Natural killer cell treated with Interleukin-12 subunit alpha and Interleukin-12 subunit beta and Interleukin-15 and Interleukin-18, amount 100 ng/mL, for 72 hours (primary cell): ENCODE results near the gene SLC22A2. TPM values are rescaled to one million over a fixed set of nuclear protein-coding genes. Genes with fewer than 3 reads are reported as not detected.

Experiments
- ATAC-seq, 2 donors: fragments of 150-1000 bp; cut with Tn5 transposase in 1 of 2; sonication (Bioruptor Pico), chemical (Tn5 transposase) in 1 of 2; 2 replicates each; pipeline ENCODE4 v1.10.0; 2021
- DNase-seq: peaks from one replicate; pipeline ENCODE4 v3.0.0; 2022; ENCODE audit warnings: low spot score
- H3K27ac Mint-ChIP-seq, 2 donors: 1 replicate in 1 of 2; 2 replicates in 1 of 2; pipeline ENCODE4 v1.8.0; 2022; ENCODE audit warnings: mixed read lengths in 2 of 2, mild to moderate bottlenecking in 1 of 2, moderate library complexity in 1 of 2
- H3K27me3 Mint-ChIP-seq, 2 donors: 1 replicate in 1 of 2; 2 replicates in 1 of 2; pipeline ENCODE4 v1.8.0; 2022; ENCODE audit warnings: mixed read lengths in 2 of 2
- H3K36me3 Mint-ChIP-seq: one replicate; pipeline ENCODE4 v1.8.0; 2022; ENCODE audit warnings: mixed read lengths
- H3K4me1 Mint-ChIP-seq, 2 donors: 1 replicate in 1 of 2; 2 replicates in 1 of 2; pipeline ENCODE4 v1.8.0; 2022; ENCODE audit warnings: low read depth in 2 of 2, mixed read lengths in 2 of 2, mild to moderate bottlenecking in 1 of 2
- H3K4me3 Mint-ChIP-seq: one replicate; pipeline ENCODE4 v1.8.0; 2022; ENCODE audit warnings: mixed read lengths
- H3K9me3 Mint-ChIP-seq: 2 replicates; pipeline ENCODE4 v1.8.0; 2022; ENCODE audit warnings: mixed read lengths
- total RNA-seq, 2 donors: library from RNA; stranded (reverse); gene quantifications; one replicate each; pipeline ENCODE4 v1.2.3, GENCODE V29; 2022

Gene SLC22A2
- total RNA-seq, 2 donors from 2014 or later: not detected

GRCh38 chr6:160227038-160227768 lies 31.4 kb downstream of the SLC22A2 start:
- H3K27ac Mint-ChIP-seq: no peak overlapping the region
- H3K27me3 Mint-ChIP-seq: peaks cover 14 to 16% of the 10 kb centered on the region in 2 donors
- no peak for DNase-seq
- H3K9me3 Mint-ChIP-seq: peaks cover 6% of the 10 kb centered on the region
- H3K4me3 Mint-ChIP-seq: no peak overlapping the region
- no peaks in the 10 kb centered on the region for H3K36me3 Mint-ChIP-seq
- no peaks in the 10 kb centered on the region for H3K4me1 Mint-ChIP-seq
- no peak for ATAC-seq

DNA sequence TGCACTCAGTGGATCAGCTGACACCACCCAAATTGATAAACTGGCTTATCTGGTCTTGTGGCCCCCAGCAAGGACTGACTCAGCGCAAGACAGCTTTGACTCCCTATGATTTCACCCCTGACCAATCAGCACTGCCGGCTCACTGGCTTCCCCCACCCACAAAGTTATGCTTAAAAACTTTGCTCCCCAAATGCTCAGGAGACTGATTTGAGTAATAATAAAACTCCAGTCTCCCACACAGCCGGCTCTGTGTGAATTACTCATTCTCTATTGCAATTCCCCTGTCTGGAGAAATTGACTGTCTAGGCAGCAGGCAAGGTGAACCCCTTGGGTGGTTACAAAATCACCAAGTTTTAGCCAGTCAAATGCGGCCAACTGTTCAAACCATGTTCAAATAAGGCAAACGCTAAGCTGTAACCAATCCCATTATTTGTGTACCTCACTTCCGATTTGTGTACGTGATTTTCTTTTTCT lies 32.5 kb downstream of the SLC22A2 start:
- peak; percentile 53 to 66 for ATAC-seq
- Mint-ChIP-seq H3K27me3 (peaks cover 14 to 16% of the 10 kb centered on the region in 2 donors), H3K4me3 (no peak overlapping the region), H3K27ac (no peak overlapping the region), H3K36me3 (no peaks in the 10 kb centered on the region), H3K9me3 (peaks cover 6% of the 10 kb centered on the region), H3K4me1 (peaks cover 4 to 5% of the 10 kb centered on the region in 2 donors)
- DNase-seq: no peak

DNA sequence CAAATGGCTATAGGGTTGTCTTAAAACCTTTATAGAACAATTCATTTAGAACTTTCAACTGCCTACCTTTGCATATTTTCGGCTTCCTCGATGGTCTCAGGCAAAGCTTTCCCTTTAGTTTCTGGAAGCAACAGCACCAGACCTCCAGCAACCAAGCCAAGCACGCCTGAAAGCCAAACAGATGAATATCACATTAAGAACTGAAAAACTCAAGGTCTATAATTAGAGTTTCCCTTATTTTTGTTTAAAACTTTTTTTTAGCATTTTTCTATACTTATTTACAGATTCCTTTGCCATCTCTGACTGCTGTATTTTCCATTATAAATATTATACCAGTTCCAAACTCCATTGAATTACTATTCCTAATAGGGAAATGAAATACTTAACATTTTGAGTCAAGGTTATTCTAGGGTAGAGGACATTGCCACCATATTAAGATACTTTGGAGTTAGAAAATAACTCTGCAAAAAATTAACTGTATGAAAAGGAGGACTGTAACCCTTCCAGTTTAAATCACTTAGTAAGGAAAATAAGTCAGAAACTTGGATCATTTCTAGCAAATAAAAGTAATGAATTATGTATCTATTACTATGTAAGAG lies 33.9 kb downstream of the SLC22A2 start:
- peaks cover 3% of the 10 kb centered on the region for H3K9me3 Mint-ChIP-seq
- H3K27me3 Mint-ChIP-seq: peaks cover 10 to 14% of the 10 kb centered on the region in 2 donors

DNA sequence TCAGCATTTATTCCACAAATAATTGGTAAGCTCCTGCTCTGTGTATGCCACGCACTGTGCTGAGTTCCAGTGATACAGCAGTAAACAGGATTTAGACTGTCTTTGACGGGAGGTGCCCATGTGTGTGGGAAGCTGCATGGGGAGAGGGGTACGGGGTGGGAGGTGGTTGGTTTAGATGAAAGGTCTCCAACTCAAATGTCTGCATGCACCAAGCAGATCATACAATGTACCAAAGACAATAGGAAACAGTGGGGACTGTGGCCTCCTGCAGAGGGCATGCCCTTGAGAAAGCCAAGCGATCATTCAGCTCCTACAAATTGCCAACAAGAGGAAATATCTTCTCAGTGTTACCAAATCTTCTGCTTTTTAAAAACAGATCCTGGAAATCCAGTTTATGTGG lies 36.1 kb downstream of the SLC22A2 start:
- Mint-ChIP-seq H3K27me3 (peaks cover 16 to 18% of the 10 kb centered on the region in 2 donors), H3K4me3 (no peak overlapping the region), H3K36me3 (peaks cover 5% of the 10 kb centered on the region), H3K4me1 (peaks cover 4 to 6% of the 10 kb centered on the region in 2 donors), H3K27ac (no peak overlapping the region), H3K9me3 (no peaks in the 10 kb centered on the region)
- DNase-seq (no peak), ATAC-seq (no peak)

More for the DNA sequence above, 33.9 kb downstream of the SLC22A2 start:
- no peak overlapping the region for H3K27ac Mint-ChIP-seq
- DNase-seq: no peak
- ATAC-seq: no peak
- no peaks in the 10 kb centered on the region for H3K36me3 Mint-ChIP-seq
- H3K4me3 Mint-ChIP-seq: no peak overlapping the region
- peaks cover 4 to 6% of the 10 kb centered on the region in 2 donors for H3K4me1 Mint-ChIP-seq

DNA sequence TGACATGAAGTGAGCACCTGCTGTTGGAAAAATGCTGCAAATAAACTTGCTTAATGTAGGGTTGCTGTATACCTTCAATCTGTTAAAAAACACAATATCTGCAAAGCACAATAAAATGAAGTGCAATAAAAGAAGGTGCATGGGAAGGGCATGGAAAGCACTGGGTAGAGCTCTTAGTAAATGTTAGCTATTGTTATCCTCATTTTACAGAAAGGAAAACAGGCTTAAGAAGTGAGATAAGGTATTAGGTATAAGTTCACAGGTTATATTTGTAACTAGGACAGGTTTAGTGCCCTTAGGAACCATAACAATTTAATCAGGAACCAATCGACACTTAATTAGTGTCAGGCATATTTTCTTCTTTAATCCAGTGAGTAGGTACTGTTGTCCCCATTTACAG lies 36.7 kb downstream of the SLC22A2 start:
- Mint-ChIP-seq H3K27ac (no peak overlapping the region), H3K9me3 (no peaks in the 10 kb centered on the region), H3K4me1 (peaks cover 4 to 6% of the 10 kb centered on the region in 2 donors), H3K36me3 (peaks cover 5% of the 10 kb centered on the region), H3K27me3 (peaks cover 22 to 23% of the 10 kb centered on the region in 2 donors), H3K4me3 (no peak overlapping the region)
- ATAC-seq: no peak
- no peak for DNase-seq

GRCh38 chr6:160221423-160221822 lies 37.2 kb downstream of the SLC22A2 start:
- Mint-ChIP-seq H3K27ac (no peak overlapping the region), H3K27me3 (peaks cover 23 to 24% of the 10 kb centered on the region in 2 donors), H3K4me3 (no peak overlapping the region), H3K4me1 (peaks cover 4 to 6% of the 10 kb centered on the region in 2 donors), H3K9me3 (no peaks in the 10 kb centered on the region), H3K36me3 (peaks cover 5% of the 10 kb centered on the region)
- no peak for ATAC-seq
- no peak for DNase-seq

GRCh38 chr6:160218810-160219209 lies 39.8 kb downstream of the SLC22A2 start:
- peaks cover 33 to 42% of the 10 kb centered on the region in 2 donors for H3K27me3 Mint-ChIP-seq
- H3K9me3 Mint-ChIP-seq: no peaks in the 10 kb centered on the region
- ATAC-seq (no peak), DNase-seq (no peak)
- H3K4me1 Mint-ChIP-seq: peaks cover 4 to 6% of the 10 kb centered on the region in 2 donors
- no peak overlapping the region for H3K4me3 Mint-ChIP-seq
- peaks cover 5% of the 10 kb centered on the region for H3K36me3 Mint-ChIP-seq
- H3K27ac Mint-ChIP-seq: no peak overlapping the region

GRCh38 chr6:160217863-160218262 lies 40.8 kb downstream of the SLC22A2 start:
- H3K9me3 Mint-ChIP-seq: peaks cover 2% of the 10 kb centered on the region
- H3K36me3 Mint-ChIP-seq: peaks cover 5% of the 10 kb centered on the region
- H3K27ac Mint-ChIP-seq: no peak overlapping the region
- H3K4me3 Mint-ChIP-seq: no peak overlapping the region
- DNase-seq: no peak
- H3K27me3 Mint-ChIP-seq: peaks cover 39 to 50% of the 10 kb centered on the region in 2 donors
- ATAC-seq: no peak
- H3K4me1 Mint-ChIP-seq: peaks cover 4 to 6% of the 10 kb centered on the region in 2 donors

DNA sequence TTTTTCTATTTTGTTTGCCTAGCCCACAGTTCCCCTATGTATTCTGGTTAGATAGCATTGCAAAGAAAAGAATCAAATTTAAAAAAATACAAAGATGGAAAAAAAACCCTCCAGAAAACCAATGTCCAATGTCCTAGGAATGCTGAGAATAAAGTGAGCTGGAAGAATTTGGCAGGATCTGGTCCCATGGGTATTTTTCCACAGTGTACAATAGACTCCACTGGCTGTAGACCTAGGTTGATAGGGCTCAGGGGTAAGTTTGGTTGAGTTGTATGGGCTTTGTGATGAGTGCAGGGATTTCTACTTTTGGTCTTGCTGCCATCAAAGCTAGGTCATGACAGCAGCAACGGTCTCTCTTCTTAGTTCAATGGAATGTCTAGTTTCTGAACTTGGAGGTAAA lies 41.5 kb downstream of the SLC22A2 start:
- DNase-seq: no peak
- Mint-ChIP-seq H3K4me1 (peaks cover 4 to 6% of the 10 kb centered on the region in 2 donors), H3K9me3 (peaks cover 2% of the 10 kb centered on the region), H3K4me3 (no peak overlapping the region), H3K27ac (no peak overlapping the region), H3K36me3 (peaks cover 5% of the 10 kb centered on the region), H3K27me3 (peaks cover 39 to 57% of the 10 kb centered on the region in 2 donors)
- no peak for ATAC-seq

GRCh38 chr6:160215232-160215631 lies 43.4 kb downstream of the SLC22A2 start:
- DNase-seq: no peak
- Mint-ChIP-seq H3K27me3 (peaks cover 48 to 76% of the 10 kb centered on the region in 2 donors), H3K4me3 (no peak overlapping the region), H3K9me3 (peaks cover 8% of the 10 kb centered on the region), H3K27ac (no peak overlapping the region), H3K36me3 (peaks cover 17% of the 10 kb centered on the region), H3K4me1 (no peaks in the 10 kb centered on the region)
- no peak for ATAC-seq

DNA sequence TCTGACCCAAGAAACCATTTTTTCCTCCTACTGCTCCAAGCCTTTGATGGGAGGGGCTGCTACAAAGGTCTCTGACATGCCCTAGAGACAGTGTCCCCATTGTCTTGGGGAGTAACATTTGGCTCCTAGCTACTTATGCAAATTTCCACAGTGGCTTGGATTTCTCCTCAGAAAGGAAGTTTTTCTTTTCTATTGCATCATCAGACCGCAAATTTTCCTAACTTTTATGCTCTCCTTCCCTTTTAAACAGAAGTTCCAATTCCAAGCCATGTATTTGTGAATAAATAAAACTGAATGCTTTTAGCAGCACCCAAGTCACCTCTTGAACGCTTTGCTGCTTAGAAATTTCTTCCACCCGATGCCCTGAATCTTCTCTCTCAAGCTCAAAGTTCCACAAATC lies 51.0 kb downstream of the SLC22A2 start:
- H3K27ac Mint-ChIP-seq: no peak overlapping the region
- no peak overlapping the region for H3K4me3 Mint-ChIP-seq
- no peak for DNase-seq
- ATAC-seq: no peak
- peaks cover 19% of the 10 kb centered on the region for H3K36me3 Mint-ChIP-seq
- peaks cover 9% of the 10 kb centered on the region for H3K9me3 Mint-ChIP-seq
- H3K4me1 Mint-ChIP-seq: no peaks in the 10 kb centered on the region
- peaks cover 18 to 34% of the 10 kb centered on the region in 2 donors for H3K27me3 Mint-ChIP-seq

DNA sequence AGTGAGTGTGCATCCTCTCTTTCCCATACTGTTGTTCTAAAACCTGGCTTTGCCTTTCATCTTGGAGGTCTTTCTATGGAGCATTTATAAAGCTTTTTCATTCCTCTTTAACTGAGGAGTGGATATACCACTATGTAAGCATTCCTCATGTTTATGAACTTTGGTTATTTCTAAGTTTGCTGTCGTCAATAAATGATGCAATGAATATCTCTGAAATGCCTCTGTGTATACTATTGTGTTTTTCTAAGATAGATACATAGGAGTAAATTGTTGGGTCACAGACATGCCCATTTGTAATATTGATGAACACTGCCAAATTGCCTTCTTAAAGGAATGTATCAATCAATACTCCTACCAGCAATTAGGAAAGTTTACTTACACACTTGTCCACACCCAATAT lies 53.9 kb downstream of the SLC22A2 start:
- H3K27me3 Mint-ChIP-seq: peaks cover 21 to 25% of the 10 kb centered on the region in 2 donors
- H3K4me1 Mint-ChIP-seq: no peaks in the 10 kb centered on the region
- no peak overlapping the region for H3K27ac Mint-ChIP-seq
- ATAC-seq (no peak), DNase-seq (no peak)
- H3K9me3 Mint-ChIP-seq: peaks cover 3% of the 10 kb centered on the region
- H3K4me3 Mint-ChIP-seq: no peak overlapping the region
- peaks cover 8% of the 10 kb centered on the region for H3K36me3 Mint-ChIP-seq

GRCh38 chr6:160203953-160204352 lies 54.7 kb downstream of the SLC22A2 start:
- peaks cover 21 to 27% of the 10 kb centered on the region in 2 donors for H3K27me3 Mint-ChIP-seq
- no peak overlapping the region for H3K27ac Mint-ChIP-seq
- ATAC-seq: no peak
- peaks cover 8% of the 10 kb centered on the region for H3K36me3 Mint-ChIP-seq
- no peaks in the 10 kb centered on the region for H3K4me1 Mint-ChIP-seq
- peaks cover 3% of the 10 kb centered on the region for H3K9me3 Mint-ChIP-seq
- no peak for DNase-seq
- no peak overlapping the region for H3K4me3 Mint-ChIP-seq

DNA sequence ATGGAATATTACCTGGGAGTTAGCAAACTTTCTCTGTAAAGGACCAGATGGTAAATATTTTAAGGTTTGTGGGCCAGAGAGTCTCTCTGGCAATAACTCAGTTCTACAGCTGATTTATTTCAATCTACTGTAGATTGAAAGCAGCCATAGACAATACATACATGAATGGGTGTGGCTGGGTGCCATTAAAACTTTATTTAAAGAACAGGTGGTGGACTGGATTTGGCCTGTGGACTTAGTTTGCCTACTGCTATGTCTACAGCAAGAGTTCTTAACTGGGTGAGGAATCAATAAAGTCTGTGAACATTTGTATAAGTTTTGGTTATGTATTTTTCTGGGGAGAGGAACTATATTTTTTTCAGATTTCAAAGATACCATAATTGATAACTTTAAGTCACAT lies 55.1 kb downstream of the SLC22A2 start:
- Mint-ChIP-seq H3K27ac (no peak overlapping the region), H3K4me1 (peaks cover 0 to 3% of the 10 kb centered on the region in 2 donors), H3K27me3 (peaks cover 25 to 27% of the 10 kb centered on the region in 2 donors), H3K9me3 (peaks cover 3% of the 10 kb centered on the region), H3K36me3 (peaks cover 8% of the 10 kb centered on the region), H3K4me3 (no peak overlapping the region)
- ATAC-seq (no peak), DNase-seq (no peak)
